ENCODE results near the gene CTNNA2.

The CTNNA2 gene

GRCh38 chr2:79713131-79713785 is 200.4 kb downstream of the CTNNA2 start:
- no peak for DNase-seq (ENCODE audit: low read depth)

- no peak for DNase-seq (ENCODE audit: low read depth)
Observed at GRCh38 chr2:79714283-79714682, 201.4 kb downstream of the CTNNA2 start.

GRCh38 chr2:79715338-79715737 is 202.5 kb downstream of the CTNNA2 start:
- DNase-seq (ENCODE audit: low read depth), result no peak

- no peak for DNase-seq (ENCODE audit: low read depth)
Observed at GRCh38 chr2:79716266-79716665, 203.4 kb downstream of the CTNNA2 start.

- no peak for DNase-seq (ENCODE audit: low read depth)
Observed at GRCh38 chr2:79717364-79718007, 204.6 kb downstream of the CTNNA2 start.

- DNase-seq (ENCODE audit: low read depth), result no peak
Observed at GRCh38 chr2:79721061-79721460, 208.2 kb downstream of the CTNNA2 start.

GRCh38 chr2:79721966-79722365 is 209.1 kb downstream of the CTNNA2 start:
- no peak for DNase-seq (ENCODE audit: low read depth)

- DNase-seq (ENCODE audit: low read depth), result no peak
Observed at GRCh38 chr2:79723830-79724229, 211.0 kb downstream of the CTNNA2 start.

- no peak for DNase-seq (ENCODE audit: low read depth)
Observed at GRCh38 chr2:79729532-79729931, 216.7 kb downstream of the CTNNA2 start.

GRCh38 chr2:79734518-79734917 is 221.7 kb downstream of the CTNNA2 start:
- DNase-seq (ENCODE audit: low read depth), result no peak

- no peak for DNase-seq (ENCODE audit: low read depth)
Observed at GRCh38 chr2:79740879-79741443, 228.1 kb downstream of the CTNNA2 start.

GRCh38 chr2:79750321-79750720 is 237.5 kb downstream of the CTNNA2 start:
- DNase-seq (ENCODE audit: low read depth), result no peak

GRCh38 chr2:79757526-79757925 is 244.7 kb downstream of the CTNNA2 start:
- no peak for DNase-seq (ENCODE audit: low read depth)

GRCh38 chr2:79758042-79758441 is 245.2 kb downstream of the CTNNA2 start:
- DNase-seq (ENCODE audit: low read depth), result no peak

- DNase-seq (ENCODE audit: low read depth), result no peak
Observed at GRCh38 chr2:79758749-79759282, 246.0 kb downstream of the CTNNA2 start.

GRCh38 chr2:79770926-79771325 is 258.1 kb downstream of the CTNNA2 start:
- no peak for DNase-seq (ENCODE audit: low read depth)

- no peak for DNase-seq (ENCODE audit: low read depth)
Observed at GRCh38 chr2:79771493-79771892, 258.6 kb downstream of the CTNNA2 start.

GRCh38 chr2:79774016-79774415 is 261.2 kb downstream of the CTNNA2 start:
- no peak for DNase-seq (ENCODE audit: low read depth)

GRCh38 chr2:79776461-79776860 is 263.6 kb downstream of the CTNNA2 start:
- DNase-seq (ENCODE audit: low read depth), result no peak

- DNase-seq (ENCODE audit: low read depth), result no peak
Observed at GRCh38 chr2:79780781-79781180, 267.9 kb downstream of the CTNNA2 start.

GRCh38 chr2:79782576-79783452 is 270.0 kb downstream of the CTNNA2 start:
- DNase-seq (ENCODE audit: low read depth), result no peak

- no peak for DNase-seq (ENCODE audit: low read depth)
Observed at GRCh38 chr2:79788952-79789651, 276.3 kb downstream of the CTNNA2 start.

All from activated T-helper 9 cell treated with anti-CD3 and anti-CD28 coated beads, Interleukin-2, amount 50 U/mL, for 16 hours (primary cell).